Measurements from ENCODE around the gene RNF214. TPM values are rescaled to one million over a fixed set of nuclear protein-coding genes. Genes with fewer than 3 reads are reported as not detected.
A peak's percentile ranks its signal among the peaks of the same experiment; 100 is the strongest.

The RNF214 gene
- total and polyA plus RNA-seq, 2 of the 13 experiments (the other 11 are each of a cell fraction or from before 2014, with no cell fraction given), result 10.7 to 12.6 TPM

GRCh38 chr11:117327567-117328374, 95.3 kb downstream of the RNF214 start, which contains the start of gene CEP164 (continued):
- TF ChIP-seq ATF6 (CRISPR knock-in tag; conservative IDR thresholded peaks at IDR 0.05) (no peak), ZNF543 (CRISPR knock-in tag; IDR thresholded peaks at IDR 0.05) (peak; percentile 53), SMARCC2 (IDR thresholded peaks at IDR 0.05) (no peak), ZNF784 (CRISPR knock-in tag; IDR thresholded peaks at IDR 0.05; ENCODE audit: borderline replicate concordance) (peak; percentile 71; the same call in 1 of the 2 replicates), MAFF (IDR thresholded peaks at IDR 0.05; ENCODE audit: low read depth, low read length) (no peak), ZKSCAN1 (IDR thresholded peaks at IDR 0.05; ENCODE audit: low read length) (no peak), ZBTB43 (CRISPR knock-in tag; conservative IDR thresholded peaks at IDR 0.05) (no peak), ZNF577 (CRISPR knock-in tag; IDR thresholded peaks at IDR 0.05; ENCODE audit: borderline replicate concordance, low read depth) (no peak), HDAC2 (CRISPR knock-in tag; IDR thresholded peaks at IDR 0.05) (no peak), HES4 (CRISPR knock-in tag; IDR thresholded peaks at IDR 0.05; ENCODE audit: borderline replicate concordance) (no peak), FOXA1 (IDR thresholded peaks at IDR 0.05) (no peak), FOXA1 (CRISPR knock-in tag; IDR thresholded peaks at IDR 0.05) (no peak), ZBTB7B (CRISPR knock-in tag; IDR thresholded peaks at IDR 0.05) (no peak; the same call in 1 of the 2 replicates), ZNF605 (CRISPR knock-in tag; IDR thresholded peaks at IDR 0.05) (peak; percentile 57; the same call in 1 of the 2 replicates), ZNF407 (CRISPR knock-in tag; IDR thresholded peaks at IDR 0.05; ENCODE audit: not compliant biosample characterization) (no peak), ZFYVE20 (CRISPR knock-in tag; IDR thresholded peaks at IDR 0.05; ENCODE audit: borderline replicate concordance, low read depth) (no peak), GFI1 (CRISPR knock-in tag; IDR thresholded peaks at IDR 0.05; ENCODE audit: borderline replicate concordance) (peak; percentile 73; the same call in 1 of the 2 replicates), PHB2 (IDR thresholded peaks at IDR 0.05; ENCODE audit: partially characterized antibody) (no peak)

All from HepG2 (cell line).